Pancreas (tissue), 10 donors: ENCODE data around the gene SPINDOC. TPM values are rescaled to one million over a fixed set of nuclear protein-coding genes. Genes with fewer than 3 reads are reported as not detected.
A peak's percentile ranks its signal among the peaks of the same experiment; 100 is the strongest.

ENCODE experiments used
- ATAC-seq, 4 donors: fragments of 200-7000 bp; cut with Tn5 transposase; one replicate each; pipeline versions ENCODE4 v1.8.0 to v1.9.1; 2020; ENCODE audit warnings: mild to moderate bottlenecking in 4 of 4, moderate library complexity in 4 of 4
- DNase-seq, 6 donors: peaks; one replicate each; pipeline ENCODE4 v3.0.0-alpha.2; 2020
- FAIRE-seq: peaks from 2 replicates; lab custom pipeline; 2012; peaks lifted over from hg19 to GRCh38; lab: Jason Lieb, UNC
- H3K27ac ChIP-seq, 4 donors: fragments of 200-600 bp; sonication (generic); 1 replicate in 3 of 4; 2 replicates in 1 of 4; pipeline versions ENCODE4 v1.5.0 to v1.8.0; 2020
- H3K27me3 ChIP-seq, 4 donors: fragments of 200-600 bp; one replicate each; pipeline ENCODE4 v1.8.0; 2021
- H3K36me3 ChIP-seq, 3 donors: fragments of 200-600 bp; sonication (generic) in 1 of 3; one replicate each; pipeline versions ENCODE4 v1.5.0 to v1.8.0; 2020 to 2021
- H3K4me1 ChIP-seq, 3 donors: fragments of 200-600 bp; one replicate each; pipeline ENCODE4 v1.8.0; 2021
- H3K4me3 ChIP-seq, 4 donors: fragments of 200-600 bp; sonication (generic) in 2 of 4; one replicate each; pipeline versions ENCODE4 v1.5.0 to v1.8.0; 2020 to 2021
- H3K9me3 ChIP-seq, 4 donors: fragments of 200-600 bp; one replicate each; pipeline ENCODE4 v1.8.0; 2021
- WGBS, 2 donors: extraction: QIAGEN DNeasy Blood & Tissue Kit; methylation state at CpG; one replicate each; pipeline ENCODE4 v1.1.7; 2013; 5-methylcytosine and 5-hydroxymethylcytosine counted together
- intact Hi-C, 3 donors: fragments of 100-400 bp; cut with DNase I; formaldehyde crosslinking; loops; one replicate each; pipeline versions ENCODE4 v1.11.1 to v1.14.2; 2022
- polyA plus RNA-seq, 2 donors: library from polyadenylated mRNA; stranded (reverse); fragments of 200-250 nt; gene quantifications; one replicate each; pipeline ENCODE4 v1.2.3, GENCODE V29; 2013
- total RNA-seq, 6 donors: library from RNA; stranded (reverse); fragmentation: NEBNext Ultra II Directional in 4 of 6; extraction: Animal tissue kit (Norgen Biotek cat#: 25700) in 4 of 6; gene quantifications; one replicate each; pipeline versions ENCODE4 v1.2.1 to v1.2.4, GENCODE V29; 2021 to 2023
- TF ChIP-seq, protein P1 (sequence below), 4 donors: fragments of 200-600 bp; sonication (generic) in 3 of 4; IDR thresholded peaks; one replicate each; pipeline versions ENCODE4 v1.5.0 to v1.8.0; 2021; ENCODE audit warnings: antibody characterized with exemption in 4 of 4
- donor health status: healthy with polysubstance abuse.
- donor health status: DM: no; HTN: no; CAD: no; lungs with moderate emphysema.
- donor health status: DM: no; HTN: no; CAD: no.
- donor health status: control.
- donor health status: control.
- donor health status: Bipolar disorder and iron deficiency.
- donor health status: DM: yes; HTN: yes; CAD: no.
- donor health status: DM: no; HTN: no; CAD: no.
- donor health status: DM: no; HTN: no; CAD: no.
- donor health status: DM: yes; HTN: yes; CAD: no.

SPINDOC gene
- total and polyA plus RNA-seq, 8 donors: 2.5 to 8.3 (median 4.4) TPM

DNA sequence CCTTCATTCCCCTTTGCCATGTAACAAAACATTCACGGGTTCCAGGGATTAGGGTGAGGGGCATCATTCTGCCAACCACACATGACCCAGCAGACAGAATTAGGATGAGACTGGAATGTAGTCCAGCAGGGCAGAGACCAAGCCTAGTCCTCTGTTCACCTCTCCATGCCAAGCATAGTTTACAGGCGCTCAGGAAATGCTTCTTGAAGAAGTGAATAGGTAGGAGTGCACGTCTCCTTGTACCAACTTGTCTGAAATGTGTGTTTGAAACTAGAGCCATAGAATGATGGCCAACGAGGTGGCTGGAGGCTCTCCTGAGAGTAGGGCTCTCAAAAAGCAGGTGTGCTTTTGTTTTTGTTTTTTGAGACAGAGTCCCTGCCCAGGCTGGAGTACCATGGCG is 8.2 kb downstream of the SPINDOC start:
- H3K9me3 ChIP-seq: no peaks in the 10 kb centered on the region
- intact Hi-C loops: loop anchor here (10.0 kb wide), 4 partner anchors 47 to 333 kb away; no protein-coding TSS in a partner anchor
- no peaks in the 10 kb centered on the region for H3K27me3 ChIP-seq
- FAIRE-seq: no peak
- no peak for DNase-seq
- no peak for ATAC-seq
- no peak overlapping the region for H3K27ac ChIP-seq
- TF ChIP-seq, protein P1, sequence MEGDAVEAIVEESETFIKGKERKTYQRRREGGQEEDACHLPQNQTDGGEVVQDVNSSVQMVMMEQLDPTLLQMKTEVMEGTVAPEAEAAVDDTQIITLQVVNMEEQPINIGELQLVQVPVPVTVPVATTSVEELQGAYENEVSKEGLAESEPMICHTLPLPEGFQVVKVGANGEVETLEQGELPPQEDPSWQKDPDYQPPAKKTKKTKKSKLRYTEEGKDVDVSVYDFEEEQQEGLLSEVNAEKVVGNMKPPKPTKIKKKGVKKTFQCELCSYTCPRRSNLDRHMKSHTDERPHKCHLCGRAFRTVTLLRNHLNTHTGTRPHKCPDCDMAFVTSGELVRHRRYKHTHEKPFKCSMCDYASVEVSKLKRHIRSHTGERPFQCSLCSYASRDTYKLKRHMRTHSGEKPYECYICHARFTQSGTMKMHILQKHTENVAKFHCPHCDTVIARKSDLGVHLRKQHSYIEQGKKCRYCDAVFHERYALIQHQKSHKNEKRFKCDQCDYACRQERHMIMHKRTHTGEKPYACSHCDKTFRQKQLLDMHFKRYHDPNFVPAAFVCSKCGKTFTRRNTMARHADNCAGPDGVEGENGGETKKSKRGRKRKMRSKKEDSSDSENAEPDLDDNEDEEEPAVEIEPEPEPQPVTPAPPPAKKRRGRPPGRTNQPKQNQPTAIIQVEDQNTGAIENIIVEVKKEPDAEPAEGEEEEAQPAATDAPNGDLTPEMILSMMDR (IDR thresholded peaks at IDR 0.05): no peak
- peaks cover 0 to 32% (median 4%) of the 10 kb centered on the region in 3 donors for H3K36me3 ChIP-seq
- WGBS, 2 donors: 86 to 89% methylated on average over 5 of the region's 5 CpGs
- no peaks in the 10 kb centered on the region for H3K4me1 ChIP-seq
- H3K4me3 ChIP-seq: no peak overlapping the region

DNA sequence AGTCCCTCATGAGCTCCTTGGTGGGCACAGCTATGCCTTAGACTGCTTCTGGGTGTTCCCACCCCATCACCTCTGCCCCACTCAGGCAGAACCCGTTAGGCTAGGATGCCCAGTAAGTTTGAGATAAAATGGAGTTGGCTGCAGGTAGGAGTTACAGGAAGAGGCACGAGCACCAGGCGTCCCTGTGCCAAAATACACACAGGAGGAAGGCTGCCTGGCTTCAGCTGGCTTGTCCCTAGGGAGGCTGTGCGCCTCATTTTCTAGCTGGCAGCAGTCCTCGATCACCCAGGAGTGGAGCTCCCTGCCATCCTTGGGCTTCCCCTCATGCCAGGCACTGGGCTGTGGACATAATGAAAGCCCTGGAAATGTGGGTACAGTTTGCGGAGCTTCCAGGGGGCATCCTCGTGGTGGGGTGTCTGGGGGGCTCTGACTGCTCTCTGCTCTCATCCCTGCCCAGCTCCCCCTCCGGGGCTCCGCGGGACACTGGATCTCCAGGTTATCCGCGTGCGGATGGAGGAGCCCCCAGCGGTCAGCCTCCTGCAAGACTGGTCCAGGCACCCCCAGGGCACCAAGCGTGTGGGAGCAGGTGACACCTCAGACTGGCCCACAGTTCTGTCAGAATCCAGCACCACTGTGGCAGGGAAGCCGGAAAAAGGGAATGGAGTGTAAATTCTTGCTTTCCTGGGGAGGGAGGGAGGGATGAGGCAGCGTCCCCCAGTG is 13.4 kb downstream of the SPINDOC start:
- H3K9me3 ChIP-seq: no peaks in the 10 kb centered on the region
- H3K36me3 ChIP-seq: peaks cover 0 to 4% (median 4%) of the 10 kb centered on the region in 3 donors
- H3K27me3 ChIP-seq: no peaks in the 10 kb centered on the region
- no peak overlapping the region for H3K27ac ChIP-seq
- 70 to 76% methylated on average over 17 of the region's 17 CpGs for WGBS, 2 donors
- no peak for DNase-seq
- no peak for FAIRE-seq
- no peak overlapping the region for H3K4me3 ChIP-seq
- no peaks in the 10 kb centered on the region for H3K4me1 ChIP-seq
- TF ChIP-seq, protein P1 (IDR thresholded peaks at IDR 0.05): no peak
- intact Hi-C loops: loop anchor here (10.0 kb wide), 4 partner anchors 52 to 328 kb away; no protein-coding TSS in a partner anchor
- peak in 3 of 4 donors; percentile 45 to 65 (median 46) for ATAC-seq

DNA sequence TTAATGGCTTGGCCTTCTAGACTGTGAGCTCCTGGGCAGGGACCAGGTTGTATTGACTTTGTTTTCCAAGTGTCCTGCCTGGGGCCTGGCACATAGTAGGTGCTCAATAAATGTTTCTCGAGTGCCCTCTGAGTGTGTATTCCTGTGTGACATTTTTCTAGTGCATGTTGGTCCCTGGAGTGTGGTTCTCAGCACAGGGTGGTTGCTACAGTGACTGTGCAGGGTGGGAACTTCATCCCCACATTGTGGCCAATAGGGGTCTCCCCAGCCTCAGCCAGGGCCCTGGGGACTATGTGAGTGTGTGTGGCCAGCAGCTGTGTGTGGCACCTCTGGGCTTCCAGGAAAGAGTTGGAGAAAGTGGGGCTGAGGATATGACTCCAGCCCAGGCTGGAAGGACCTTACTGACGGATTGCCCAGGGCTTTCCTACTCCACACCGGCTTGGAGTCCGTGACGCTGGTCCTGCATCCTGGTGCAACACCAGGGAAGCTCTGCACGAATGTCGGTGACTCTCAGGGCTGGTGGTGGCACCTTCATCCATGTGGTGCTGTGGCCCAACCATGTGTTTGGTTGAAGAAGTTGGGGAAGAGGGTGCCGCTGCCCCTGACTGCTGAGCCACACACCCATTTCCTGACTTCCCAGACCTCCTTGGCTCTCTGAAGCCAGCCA is 16.7 kb downstream of the SPINDOC start:
- FAIRE-seq (no peak), DNase-seq (peak in 1 of 6 donors; percentile 43), ATAC-seq (peak; percentile 35 to 83 (median 69))
- no peaks in the 10 kb centered on the region for H3K4me1 ChIP-seq
- TF ChIP-seq, protein P1 (IDR thresholded peaks at IDR 0.05): no peak
- no peak overlapping the region for H3K27ac ChIP-seq
- H3K27me3 ChIP-seq: no peaks in the 10 kb centered on the region
- intact Hi-C loops: loop anchor here (10.0 kb wide), 6 partner anchors 55 to 325 kb away; partner anchors contain the start of gene ZFTA (in 1 of the 3)
- no peaks in the 10 kb centered on the region for H3K9me3 ChIP-seq
- H3K4me3 ChIP-seq: no peak overlapping the region
- WGBS, 2 donors: 83 to 88% methylated on average over 8 of the region's 8 CpGs
- H3K36me3 ChIP-seq: no peaks in the 10 kb centered on the region

DNA sequence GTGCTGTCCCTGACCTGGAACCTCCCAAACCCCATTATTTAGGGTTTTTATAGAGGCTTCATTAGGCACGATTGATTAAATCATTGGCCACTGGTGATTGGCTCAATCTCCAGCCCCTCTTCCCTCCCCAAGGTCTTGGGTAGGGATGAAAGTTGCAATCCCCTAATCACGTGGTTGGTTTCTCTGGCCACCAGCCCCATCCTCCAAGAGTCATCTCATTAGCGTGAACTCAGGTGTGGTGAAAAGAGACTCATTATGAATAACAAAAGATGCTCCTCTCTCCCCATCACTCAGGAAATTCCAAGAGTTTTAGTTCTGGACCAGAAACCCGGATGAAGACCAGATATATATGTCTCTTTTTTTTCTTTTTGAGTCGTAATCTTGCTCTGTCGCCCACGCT is 18.1 kb downstream of the SPINDOC start:
- intact Hi-C loops: loop anchor here in 2 of 3 donors (10.0 kb wide), 2 partner anchors 67 to 73 kb away; partner anchors contain the start of gene ZFTA (in 1 of the 2)
- H3K27ac ChIP-seq: no peak overlapping the region
- no peaks in the 10 kb centered on the region for H3K27me3 ChIP-seq
- WGBS, 2 donors: 66 to 77% methylated on average over 7 of the region's 7 CpGs
- ATAC-seq (no peak), DNase-seq (peak in 1 of 6 donors; percentile 5), FAIRE-seq (no peak)
- H3K4me3 ChIP-seq: no peak overlapping the region
- no peaks in the 10 kb centered on the region for H3K36me3 ChIP-seq
- H3K4me1 ChIP-seq: no peaks in the 10 kb centered on the region
- TF ChIP-seq, protein P1 (IDR thresholded peaks at IDR 0.05): no peak
- H3K9me3 ChIP-seq: no peaks in the 10 kb centered on the region
